Activated CD8-positive, alpha-beta memory T cell treated with anti-CD3 and anti-CD28 coated beads, Interleukin-2, amount 50 U/mL, for 48 hours (primary cell): ENCODE results near the gene PAX8.

Experiments
- DNase-seq: peaks from one replicate; pipeline ENCODE4 v3.0.0-alpha.2; 2020

PAX8 gene

DNA sequence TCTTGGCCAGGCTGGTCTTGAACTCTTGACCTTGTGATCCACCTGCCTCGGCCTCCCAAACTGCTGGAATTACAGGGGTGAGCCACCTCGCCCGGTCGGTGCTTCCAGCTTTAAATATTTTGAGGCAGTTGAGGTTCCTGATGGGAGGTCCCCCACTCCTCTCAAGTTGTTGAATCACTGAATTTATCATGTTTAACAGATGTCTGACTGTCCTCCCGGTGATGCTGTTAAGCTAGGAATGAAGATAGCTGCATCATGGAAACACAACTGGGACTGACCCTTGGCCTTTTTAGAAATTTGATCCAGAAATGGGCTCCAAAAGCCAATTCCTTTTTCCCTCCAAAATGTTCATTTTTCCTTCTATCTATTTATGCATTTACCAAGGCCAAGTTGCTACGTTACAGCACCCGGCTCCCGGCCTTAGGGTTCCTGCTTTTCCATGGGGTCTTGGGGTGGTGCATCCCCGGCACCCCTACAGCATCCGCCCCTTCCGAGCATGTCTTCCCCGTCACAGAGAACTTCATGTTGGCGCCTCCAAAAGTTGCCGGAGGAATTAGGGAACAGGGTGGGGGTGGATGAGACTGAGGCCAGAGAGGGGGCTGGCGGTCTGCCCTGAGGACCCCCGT, 43.9 kb downstream of the PAX8 start:
- DNase-seq: no peak

DNA sequence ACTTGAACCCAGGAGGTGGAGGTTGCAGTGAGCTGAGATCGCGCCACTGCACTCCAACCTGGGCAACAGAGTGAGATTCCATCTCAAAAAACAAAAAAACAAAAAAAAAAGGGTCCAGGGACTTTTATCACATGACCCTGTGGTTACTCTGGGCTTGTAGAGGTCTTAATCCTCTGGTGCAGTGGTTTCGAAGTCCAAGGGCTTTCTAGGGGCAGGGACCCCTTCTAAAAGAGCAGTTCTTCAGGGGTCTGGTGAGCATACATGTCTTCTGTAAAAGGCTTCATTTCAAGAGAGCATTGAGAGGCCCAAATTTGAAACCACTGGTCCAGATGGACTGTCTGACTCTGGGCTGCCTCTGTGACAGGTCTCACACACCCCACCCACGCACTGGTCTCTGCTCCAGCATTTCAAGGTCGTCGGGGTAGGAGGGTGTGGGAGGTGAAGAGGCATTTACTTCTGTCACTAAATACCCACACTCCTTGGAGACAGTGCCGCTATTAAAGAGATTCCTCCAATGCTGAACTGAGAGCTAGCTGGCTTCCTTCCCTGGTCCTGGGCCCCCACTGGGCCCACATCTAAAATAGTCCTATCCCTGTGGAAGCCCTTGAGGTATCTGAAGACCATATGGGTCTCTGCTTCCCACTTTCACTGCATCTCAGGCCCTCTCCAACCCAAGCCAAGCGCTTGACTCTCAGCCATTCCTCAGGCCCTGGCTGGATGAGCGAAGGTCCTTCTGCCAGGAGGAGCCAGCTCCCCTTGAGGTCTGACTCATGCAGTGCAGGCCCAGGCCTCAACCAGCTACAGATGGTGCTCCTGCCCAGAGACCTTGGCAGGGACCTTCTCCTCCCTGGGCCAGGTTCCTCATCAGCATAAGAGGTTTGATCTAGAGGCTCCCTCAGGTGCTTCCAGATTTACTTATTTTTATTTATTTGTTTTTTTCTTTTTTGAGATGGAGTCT, 44.8 kb downstream of the PAX8 start:
- no peak for DNase-seq

DNA sequence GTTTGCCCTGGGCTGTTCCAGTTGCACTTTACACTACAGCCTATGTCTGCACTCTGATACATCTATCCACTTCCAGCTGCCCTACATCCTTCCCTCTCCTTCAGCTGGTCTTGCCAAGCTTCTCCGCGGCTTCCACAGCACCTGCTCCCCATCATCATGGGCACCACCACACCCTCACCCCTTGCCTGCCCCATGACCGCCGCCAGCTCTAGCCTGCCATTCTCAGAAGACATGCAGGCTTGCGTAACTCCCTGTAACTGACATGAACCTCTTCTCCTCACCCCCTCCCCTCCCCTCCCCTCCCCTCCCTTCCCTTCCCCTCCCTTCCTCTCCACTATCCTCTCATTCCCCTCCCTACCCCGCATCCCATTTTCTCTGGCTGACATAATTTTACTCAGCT, 46.0 kb downstream of the PAX8 start:
- DNase-seq: no peak

DNA sequence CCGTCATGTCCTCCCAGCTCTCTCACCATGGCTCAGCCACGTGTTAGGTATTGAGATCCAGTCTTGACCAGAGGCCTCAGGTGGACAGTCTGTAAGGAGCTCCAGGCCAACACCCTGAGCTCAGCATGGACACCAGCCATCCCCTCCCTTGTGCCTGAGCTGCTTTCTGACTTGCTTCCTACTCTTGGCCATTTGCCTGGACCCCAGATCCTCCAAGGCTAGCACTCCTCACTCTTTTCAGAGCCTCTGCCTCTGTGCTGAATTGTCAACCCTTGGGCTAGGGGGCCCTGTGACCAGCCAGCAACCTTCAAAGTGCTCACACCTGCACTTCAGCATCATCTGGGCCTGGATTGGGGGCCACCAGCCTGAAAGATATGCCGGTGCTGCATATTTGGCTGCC, 46.6 kb downstream of the PAX8 start:
- DNase-seq: no peak

DNA sequence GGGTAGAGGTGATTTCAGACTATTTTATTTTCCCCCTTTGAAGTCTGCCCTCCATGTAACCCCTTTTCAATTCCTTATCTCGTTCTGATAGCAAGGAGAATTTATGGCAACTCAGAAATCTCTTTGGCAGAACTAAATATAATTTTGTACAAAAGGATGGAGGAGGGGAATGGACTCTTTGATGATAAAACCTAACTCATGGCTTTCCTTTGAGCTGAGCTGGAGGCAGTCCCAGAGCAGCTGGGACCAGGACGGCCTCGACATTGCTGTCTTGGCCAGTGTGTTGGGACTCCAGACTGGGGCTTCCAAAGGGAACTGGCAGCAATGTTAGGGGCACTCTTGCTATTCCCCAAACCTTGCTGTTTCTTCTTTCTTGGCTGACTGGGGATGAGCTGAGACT, 47.7 kb downstream of the PAX8 start:
- no peak for DNase-seq

DNA sequence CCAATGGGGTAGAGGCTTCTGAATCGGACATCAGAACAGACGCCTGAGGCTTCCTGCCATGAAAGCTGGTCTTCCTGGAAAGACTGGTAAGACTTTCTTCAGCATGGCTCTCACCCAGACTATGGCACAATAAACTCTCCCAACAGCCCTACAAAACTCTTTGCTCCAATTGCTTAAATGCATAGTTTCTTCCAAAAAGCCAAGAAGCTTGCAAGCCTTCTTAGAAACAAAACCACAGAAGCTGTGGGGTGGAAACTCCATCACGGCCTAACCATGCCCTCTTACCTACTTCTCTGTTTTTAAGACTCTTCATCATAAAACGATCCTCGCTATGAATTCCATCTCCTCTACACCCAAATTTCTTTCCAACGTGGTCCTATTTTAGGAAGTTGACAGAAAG, 48.2 kb downstream of the PAX8 start:
- no peak for DNase-seq

DNA sequence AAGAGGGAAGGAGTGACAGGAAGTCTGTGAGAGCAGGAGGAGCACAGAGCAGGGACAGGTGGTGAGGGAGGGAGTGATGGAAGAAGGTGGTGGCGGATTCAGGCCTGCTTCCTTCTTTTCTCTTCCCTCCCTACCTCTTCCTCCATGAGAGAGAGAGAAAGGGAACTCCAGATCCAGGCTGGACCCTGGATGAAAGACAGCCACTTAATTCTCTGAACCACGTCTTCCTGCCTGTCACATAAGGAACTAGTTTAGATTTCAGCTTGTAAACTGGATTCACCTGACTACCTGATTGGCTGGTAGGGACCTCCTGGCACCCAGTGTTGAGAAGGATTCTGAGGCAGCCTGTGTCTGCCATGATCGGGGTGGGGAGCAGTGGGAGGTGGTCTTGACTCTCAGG, 48.9 kb downstream of the PAX8 start:
- DNase-seq: no peak

DNA sequence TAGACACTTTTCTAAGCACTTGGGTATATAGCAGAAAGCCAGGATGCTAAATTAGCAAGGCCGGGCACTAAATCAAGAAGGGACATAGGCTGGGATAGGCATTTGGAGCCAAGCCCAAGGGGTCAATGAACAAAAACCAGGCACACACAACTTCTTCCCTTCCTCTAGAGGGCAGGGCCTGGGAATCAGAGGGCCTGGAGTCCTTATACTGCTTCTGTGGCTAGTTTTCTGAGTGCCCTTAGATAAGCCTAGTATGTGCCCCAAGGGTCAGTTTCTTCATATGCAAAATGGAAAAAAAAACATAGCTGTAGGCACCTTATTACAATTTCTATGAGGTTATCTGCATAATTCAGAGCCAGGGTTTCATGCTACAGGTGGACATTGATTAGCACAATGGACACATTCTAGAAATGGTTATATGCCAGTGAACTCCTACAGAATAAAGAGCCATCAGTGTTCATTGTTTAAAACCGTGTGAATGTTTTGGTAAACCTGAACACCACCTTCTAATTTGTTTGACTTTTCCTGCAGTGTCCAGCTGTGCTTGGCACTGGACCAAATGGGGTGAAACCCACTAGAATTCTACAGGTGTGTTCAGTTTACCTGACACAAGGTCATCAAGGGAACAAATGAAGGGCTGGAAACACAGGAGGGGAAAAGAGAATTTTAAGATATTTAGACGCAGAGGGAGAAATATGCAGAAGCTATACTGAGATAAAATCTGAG, 49.6 kb downstream of the PAX8 start:
- no peak for DNase-seq

DNA sequence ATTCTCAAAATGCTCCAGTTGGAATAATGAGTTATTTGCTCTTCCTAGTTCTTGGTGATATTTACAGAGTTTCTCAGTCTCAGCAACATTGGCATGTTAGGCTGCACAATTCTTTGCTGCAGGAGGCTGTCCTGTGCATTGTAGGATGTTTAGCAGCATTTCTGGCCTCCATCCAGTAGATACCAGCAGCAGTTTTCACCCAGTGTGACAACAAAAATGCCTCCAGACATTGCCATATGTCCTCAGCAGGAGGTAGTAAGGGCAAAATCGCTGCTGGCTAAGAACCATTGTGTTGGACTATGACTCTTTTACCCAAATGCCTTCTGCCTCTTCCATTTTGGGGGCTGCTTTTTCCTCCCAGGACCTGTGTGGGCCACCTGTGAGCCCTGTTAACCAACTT, 50.4 kb downstream of the PAX8 start:
- DNase-seq: no peak

DNA sequence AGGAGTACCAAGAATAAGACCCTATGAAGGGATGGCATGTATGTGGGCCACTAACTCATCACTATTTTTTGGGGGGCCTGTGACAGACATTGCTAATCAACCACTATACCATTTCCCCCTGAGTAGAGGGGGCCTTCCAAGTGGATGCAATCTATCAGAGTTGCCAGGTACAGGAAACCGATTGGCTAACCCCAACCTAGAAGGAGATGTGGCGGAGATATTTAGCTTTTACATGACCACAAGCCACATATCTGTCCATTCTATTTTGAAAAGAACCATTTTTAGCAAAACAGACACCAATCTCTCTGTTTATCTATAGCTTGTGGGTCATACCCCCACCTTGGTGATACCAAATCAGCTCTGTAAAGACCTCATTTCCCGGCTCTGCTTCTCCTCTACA, 51.0 kb downstream of the PAX8 start:
- no peak for DNase-seq

DNA sequence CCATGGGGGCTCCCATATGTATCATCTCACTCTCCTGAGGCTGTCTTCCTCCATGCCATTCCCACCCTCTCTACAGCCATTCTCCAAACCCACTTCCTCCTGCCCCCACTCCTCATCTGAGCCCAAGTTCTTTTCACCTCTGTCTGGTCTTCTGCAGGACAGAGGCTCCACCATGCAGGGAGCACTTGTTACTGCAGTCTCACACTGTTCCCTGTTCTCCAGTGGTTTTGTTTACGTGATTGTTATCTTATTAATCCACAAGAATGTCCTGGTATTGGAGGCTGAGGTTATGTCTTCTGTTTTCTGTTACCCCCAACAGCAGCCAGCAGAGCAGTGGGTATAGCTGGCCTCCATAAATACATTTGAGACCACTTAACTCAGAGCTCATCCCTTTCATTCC, 51.4 kb downstream of the PAX8 start:
- DNase-seq: no peak

DNA sequence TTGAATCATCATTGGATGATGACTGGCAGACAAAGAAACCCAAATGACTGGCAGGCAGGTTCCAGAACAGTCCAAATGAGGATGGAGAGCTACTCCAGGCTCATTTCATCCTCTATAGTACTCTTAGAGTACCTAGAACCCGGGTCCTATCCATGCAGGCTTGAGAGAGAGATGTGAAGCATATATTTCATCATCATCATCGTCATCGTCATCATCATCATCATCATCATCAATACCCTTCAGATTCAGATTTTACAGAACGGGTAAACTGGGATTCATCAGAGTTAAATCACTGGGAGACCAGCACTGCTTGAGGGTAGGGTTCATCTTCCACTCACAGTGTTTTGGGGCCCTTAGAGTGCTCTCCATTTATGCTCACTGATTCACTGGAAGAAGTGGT, 52.3 kb downstream of the PAX8 start:
- no peak for DNase-seq

DNA sequence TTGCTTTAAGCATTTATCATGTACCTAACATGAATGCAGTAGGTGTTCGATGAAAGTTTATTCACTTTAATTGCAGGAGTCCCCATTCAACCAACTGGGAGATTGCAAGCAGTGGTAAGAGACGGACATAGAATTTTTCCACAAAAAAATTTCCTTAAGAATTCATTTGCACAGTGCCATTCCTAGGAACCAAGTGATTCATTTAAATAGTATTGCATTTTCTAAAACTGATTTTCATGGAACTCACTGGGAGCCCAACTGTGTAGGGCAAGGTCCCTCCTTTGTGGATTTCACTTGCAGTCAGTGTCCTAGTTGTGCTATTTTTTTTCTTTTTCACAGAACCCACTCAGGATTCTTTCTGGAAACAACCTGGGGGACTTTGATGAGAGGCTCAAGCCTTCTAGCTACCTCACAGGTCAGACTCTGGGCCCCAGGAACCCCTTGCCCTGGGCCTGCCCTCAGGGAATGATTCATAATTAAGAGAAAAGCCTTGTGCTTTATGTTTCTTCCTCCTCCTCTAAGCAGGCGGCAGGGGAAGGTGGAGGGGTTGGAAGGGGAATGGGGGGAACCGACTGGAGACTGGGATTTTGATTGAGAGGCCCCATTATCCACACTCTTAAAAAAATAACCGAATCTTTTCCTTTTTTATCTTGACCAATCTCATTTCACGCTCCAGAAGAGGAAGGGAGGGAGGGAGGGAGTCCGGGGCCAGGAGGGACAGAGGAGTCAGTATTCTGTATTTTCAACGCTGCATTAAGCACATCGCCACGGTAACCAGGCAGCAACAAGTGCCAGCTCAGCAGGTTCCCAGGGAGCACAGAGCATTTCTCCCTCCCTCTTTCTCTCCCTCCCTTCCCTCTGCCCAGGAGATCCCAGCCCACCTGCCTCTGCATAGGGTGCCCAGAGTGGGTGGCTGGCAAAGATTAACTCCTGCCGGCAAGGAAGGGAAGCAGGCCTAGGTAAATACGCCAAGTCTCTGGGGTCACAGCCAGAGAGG, 53.2 kb downstream of the PAX8 start:
- DNase-seq: no peak

DNA sequence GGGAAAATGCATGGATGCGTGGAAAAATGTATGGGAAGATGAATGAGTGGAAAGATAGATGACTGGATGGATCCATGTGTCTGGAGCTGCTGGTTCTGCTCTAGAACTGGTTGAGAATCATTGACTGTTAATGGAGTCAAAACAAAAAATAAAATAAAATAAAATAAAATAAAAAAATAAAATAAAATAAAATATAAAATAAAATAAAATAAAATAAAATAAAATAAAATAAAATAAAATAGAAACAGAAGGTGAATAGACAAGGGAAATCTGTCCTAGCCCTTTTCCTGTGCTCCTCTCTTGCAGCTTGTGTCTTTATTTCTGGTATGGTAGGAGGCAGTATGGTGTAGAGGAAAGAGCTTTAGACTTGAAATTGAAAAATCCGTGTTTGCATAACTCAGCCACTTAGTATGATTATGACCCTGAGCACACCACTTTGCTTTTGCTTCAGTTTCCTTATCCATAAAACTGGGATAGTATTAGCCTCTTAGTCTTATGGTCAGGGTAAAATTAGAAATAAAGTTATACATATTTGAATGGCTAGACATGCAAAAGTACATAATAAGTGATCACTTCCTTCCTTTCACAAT, 54.0 kb downstream of the PAX8 start:
- no peak for DNase-seq

DNA sequence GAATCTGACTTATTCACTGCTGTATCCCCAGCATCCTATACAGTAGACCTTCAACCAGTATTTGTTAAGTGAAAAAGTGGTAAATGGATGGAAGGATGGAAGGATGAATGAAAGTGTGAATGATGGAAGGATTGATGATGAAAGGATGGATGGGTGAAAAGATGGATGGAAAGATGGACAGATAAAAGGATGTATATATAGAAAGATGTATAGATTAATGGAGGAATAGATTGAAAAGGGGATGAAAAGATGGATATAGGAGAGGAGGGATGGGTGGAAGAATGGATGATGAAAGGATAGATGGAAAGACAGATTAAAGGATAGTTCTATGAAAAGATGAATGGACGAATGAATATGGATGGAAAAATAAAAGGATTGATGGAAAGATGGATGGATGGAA, 54.9 kb downstream of the PAX8 start:
- DNase-seq: no peak

DNA sequence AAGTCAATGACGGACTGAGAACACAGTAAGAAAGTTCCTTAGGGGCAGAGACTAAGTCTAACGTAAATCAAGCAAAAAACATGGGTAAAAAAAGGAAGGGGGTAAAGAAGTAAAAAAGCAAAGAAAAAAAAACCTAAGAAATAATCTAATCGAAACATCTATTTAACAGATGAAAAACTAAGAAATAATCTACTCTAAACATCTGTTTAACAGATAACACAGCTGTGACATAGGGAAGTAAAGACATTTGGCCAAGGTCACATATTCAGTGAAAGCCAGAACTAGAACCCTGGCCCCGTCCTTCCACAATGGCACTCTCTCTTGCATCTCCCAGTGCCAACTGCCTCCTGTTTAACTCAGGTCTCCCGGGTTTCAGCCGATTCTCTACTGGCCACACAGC, 56.9 kb downstream of the PAX8 start:
- DNase-seq: no peak

DNA sequence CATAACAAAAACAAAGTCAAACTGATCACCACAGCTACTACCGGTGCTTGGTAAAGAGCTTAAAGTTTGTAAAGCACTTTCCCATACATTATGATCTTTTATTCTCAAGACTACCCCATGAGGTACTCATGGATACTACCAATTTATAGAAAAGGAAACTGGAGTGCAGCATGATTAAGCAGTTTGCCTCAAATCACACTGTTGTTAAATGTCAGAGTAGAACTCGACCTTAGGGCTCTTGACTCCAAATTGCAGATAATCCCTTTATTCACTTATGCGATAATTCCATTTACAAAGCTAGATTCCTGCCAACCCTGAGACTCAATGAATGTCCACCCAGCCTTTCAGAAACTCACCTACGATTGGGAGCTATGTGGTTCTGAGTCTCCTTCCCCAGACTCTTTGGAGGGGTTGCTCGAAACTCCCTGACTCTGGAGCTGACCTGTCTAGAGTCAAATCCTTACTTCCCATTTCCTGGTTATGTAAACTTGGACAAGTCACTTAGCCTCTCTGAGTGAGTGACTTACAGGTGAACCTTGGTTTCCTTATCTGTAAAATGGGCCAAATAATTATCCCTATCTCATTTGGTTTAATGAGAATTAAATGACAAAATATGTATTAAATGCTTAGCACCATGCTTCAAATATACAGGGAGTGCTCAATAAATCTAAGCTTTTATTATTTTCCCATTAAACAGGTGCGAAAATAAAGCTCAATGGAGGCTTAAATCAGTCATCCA, 57.6 kb downstream of the PAX8 start:
- DNase-seq: no peak

DNA sequence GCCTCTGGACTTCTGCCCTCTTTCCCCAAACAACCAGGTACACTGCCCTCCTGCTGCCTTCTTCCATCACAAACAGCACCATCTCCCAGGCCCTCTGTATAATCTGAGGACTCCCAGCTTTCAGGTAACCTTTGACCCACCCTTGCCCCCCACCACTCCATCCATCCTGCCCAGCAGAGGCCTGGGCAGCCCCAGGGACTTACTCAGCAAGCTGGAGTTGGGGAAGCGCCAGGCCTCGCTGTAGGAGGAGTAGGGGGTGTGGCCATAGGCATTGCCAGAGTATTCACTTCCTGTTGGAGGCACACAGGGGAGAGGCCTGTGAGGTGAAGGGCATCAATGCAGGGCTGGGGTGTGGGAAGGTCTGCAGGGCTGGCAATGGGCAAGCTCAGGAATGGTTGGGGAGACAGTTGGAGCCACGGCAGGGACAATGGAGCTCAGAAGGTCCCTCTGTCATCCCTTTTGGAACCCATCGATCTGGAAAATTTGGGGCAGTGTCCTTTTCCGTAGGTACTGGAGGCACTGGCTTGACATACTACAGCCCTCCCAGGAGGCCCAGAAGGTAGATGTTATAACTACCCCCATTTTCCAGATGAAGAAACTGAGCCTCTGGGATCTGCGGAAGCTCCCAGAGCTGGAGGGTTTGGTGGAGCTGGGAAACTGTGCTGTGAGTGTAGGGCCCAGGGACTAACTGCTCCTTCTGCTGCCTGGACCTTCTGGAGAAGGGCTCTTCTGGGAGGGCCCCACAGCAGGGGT, 58.7 kb downstream of the PAX8 start:
- DNase-seq: no peak

DNA sequence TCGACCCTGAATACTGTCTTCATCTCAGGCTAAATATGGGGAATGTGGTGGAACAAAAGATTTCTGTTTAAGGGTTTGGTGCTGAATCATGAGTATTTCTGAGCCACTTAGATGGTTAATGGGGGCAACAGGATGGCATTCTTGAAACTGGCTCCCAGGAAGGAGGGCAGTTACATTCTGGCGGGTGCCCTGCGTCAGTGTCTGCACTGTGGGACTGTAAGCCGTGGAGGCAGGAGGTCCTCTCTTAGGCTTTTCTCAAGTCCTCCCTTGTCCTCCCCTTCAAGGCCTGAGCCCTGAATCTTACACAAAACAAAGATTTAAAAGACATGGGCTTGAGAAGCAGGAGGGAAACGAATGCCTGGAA, 59.2 kb downstream of the PAX8 start:
- no peak for DNase-seq

DNA sequence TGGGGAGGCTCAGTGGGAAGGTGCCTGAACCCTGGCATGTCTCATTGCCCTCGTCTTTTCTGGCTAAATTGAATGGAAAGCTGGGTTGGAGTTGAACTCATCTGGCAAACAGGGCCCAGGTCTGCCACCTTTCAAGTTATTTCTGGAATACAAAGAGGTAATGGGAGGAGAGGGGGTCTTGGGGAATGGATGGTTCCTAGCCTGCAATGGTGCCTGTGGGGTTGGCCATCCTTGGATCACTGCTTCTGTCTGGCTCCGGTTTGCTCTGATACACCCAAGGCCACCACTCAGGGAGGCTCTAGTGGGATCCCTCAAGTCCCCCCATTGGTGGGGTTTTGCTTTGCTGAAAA, 59.7 kb downstream of the PAX8 start:
- no peak for DNase-seq
